Left lung (tissue), 10 donors: ENCODE results near the gene TRPM3. TPM values are rescaled to one million over a fixed set of nuclear protein-coding genes. Genes with fewer than 3 reads are reported as not detected.

ENCODE experiments used
- ATAC-seq: fragments of 200-7000 bp; cut with Tn5 transposase; one replicate; pipeline ENCODE4 v1.9.1; 2020; ENCODE audit warnings: moderate library complexity
- DNase-seq, 4 donors: peaks; one replicate each; pipeline ENCODE4 v3.0.0-alpha.2; 2013 to 2020
- H3K27ac ChIP-seq, 2 donors: fragments of 200-600 bp; sonication (generic) in 1 of 2; one replicate each; pipeline versions ENCODE4 v1.5.0 to v1.8.0; 2020 to 2021
- H3K27me3 ChIP-seq, 2 donors: fragments of 200-600 bp; sonication (generic) in 1 of 2; one replicate each; pipeline versions ENCODE4 v1.5.0 to v1.8.0; 2020 to 2021
- H3K36me3 ChIP-seq, 2 donors: fragments of 200-600 bp; sonication (generic) in 1 of 2; one replicate each; pipeline versions ENCODE4 v1.5.0 to v1.8.0; 2020 to 2021
- H3K4me1 ChIP-seq, 2 donors: fragments of 200-600 bp; one replicate each; pipeline ENCODE4 v1.8.0; 2021
- H3K4me3 ChIP-seq, 2 donors: fragments of 200-600 bp; sonication (generic) in 1 of 2; one replicate each; pipeline versions ENCODE4 v1.5.0 to v1.8.0; 2020 to 2021; ENCODE audit warnings: mild to moderate bottlenecking in 1 of 2
- H3K9me3 ChIP-seq, 2 donors: fragments of 200-600 bp; sonication (generic) in 1 of 2; one replicate each; pipeline versions ENCODE4 v1.5.0 to v1.8.0; 2020 to 2021
- intact Hi-C, 2 donors: fragments of 100-400 bp; cut with DNase I; formaldehyde crosslinking; loops; one replicate each; pipeline versions ENCODE4 v1.11.2 to v1.14.2; 2022
- polyA plus RNA-seq, 6 donors: library from polyadenylated mRNA; unstranded; fragments of 120-200 nt; gene quantifications; one replicate each; pipeline ENCODE4 v1.2.1, GENCODE V29; 2013; ENCODE audit not compliant: insufficient read length in 6 of 6
- total RNA-seq, 2 donors: library from RNA; stranded (reverse); fragmentation: NEBNext Ultra II Directional; extraction: Animal tissue kit (Norgen Biotek cat#: 25700); gene quantifications; one replicate each; pipeline ENCODE4 v1.2.1, GENCODE V29; 2021
- TF ChIP-seq, protein P1 (sequence below), 2 donors: fragments of 200-600 bp; sonication (generic) in 1 of 2; IDR thresholded peaks; one replicate each; pipeline versions ENCODE4 v1.5.0 to v1.8.0; 2021; ENCODE audit warnings: antibody characterized with exemption in 2 of 2
- donor health status: DM: no; HTN: yes; CAD: no.
- donor health status: DM: no; HTN: no; CAD: no.

The TRPM3 gene
- total and polyA plus RNA-seq, 8 donors: 0.17 to 2.1 (median 1.2) TPM

DNA sequence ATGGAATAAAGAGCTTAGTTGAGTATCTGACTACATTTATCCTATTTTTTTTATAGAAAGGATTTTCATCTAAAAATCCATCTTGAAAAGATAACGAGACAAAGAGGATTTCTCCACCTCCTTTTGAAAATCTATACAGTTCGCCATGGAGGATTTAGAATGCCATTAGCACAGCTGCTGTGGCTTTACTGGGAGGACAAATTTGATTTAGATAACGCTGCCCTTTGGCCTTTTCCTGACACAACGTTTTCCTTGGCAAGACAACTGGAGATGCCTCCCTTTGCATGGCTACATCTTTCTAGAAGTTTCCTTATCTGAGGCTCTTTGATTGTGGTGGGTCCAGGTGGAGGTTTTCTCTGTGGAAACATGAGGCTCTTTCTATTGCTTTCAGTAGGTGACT is 560.3 kb downstream of the TRPM3 start:
- no peaks in the 10 kb centered on the region for H3K36me3 ChIP-seq
- DNase-seq (no peak), ATAC-seq (no peak)
- no peak overlapping the region for H3K4me3 ChIP-seq
- H3K27me3 ChIP-seq: no peaks in the 10 kb centered on the region
- H3K9me3 ChIP-seq: no peaks in the 10 kb centered on the region
- H3K27ac ChIP-seq: peak overlapping the region; percentile 26 to 30
- TF ChIP-seq, protein P1, sequence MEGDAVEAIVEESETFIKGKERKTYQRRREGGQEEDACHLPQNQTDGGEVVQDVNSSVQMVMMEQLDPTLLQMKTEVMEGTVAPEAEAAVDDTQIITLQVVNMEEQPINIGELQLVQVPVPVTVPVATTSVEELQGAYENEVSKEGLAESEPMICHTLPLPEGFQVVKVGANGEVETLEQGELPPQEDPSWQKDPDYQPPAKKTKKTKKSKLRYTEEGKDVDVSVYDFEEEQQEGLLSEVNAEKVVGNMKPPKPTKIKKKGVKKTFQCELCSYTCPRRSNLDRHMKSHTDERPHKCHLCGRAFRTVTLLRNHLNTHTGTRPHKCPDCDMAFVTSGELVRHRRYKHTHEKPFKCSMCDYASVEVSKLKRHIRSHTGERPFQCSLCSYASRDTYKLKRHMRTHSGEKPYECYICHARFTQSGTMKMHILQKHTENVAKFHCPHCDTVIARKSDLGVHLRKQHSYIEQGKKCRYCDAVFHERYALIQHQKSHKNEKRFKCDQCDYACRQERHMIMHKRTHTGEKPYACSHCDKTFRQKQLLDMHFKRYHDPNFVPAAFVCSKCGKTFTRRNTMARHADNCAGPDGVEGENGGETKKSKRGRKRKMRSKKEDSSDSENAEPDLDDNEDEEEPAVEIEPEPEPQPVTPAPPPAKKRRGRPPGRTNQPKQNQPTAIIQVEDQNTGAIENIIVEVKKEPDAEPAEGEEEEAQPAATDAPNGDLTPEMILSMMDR (IDR thresholded peaks at IDR 0.05): no peak
- intact Hi-C loops: no loop called here
- peaks cover 14 to 28% of the 10 kb centered on the region in 2 donors for H3K4me1 ChIP-seq

DNA sequence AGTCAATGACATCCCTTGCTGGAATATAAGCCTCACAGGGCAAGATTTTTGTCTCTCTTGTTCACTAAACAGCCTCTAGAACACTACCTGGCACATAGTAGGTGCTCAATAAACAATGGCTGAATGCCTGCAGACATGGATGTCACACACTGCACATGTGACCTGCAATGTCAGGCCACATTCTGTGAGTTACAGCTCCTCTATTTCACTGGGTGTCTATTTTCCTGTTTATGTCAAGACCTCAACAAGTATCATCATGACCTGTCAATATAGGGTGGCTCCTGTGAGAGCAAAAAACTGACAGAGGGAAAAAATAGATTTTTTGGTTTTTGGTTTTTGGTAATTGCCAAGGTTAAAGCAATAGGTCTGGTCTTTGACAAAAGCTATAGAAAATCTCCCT is 562.3 kb downstream of the TRPM3 start:
- Histone ChIP-seq H3K27me3 (no peaks in the 10 kb centered on the region), H3K9me3 (no peaks in the 10 kb centered on the region), H3K27ac (no peak overlapping the region), H3K4me3 (no peak overlapping the region), H3K4me1 (peaks cover 16 to 29% of the 10 kb centered on the region in 2 donors), H3K36me3 (no peaks in the 10 kb centered on the region)
- DNase-seq (no peak), ATAC-seq (no peak)
- intact Hi-C loops: no loop called here
- TF ChIP-seq, protein P1 (IDR thresholded peaks at IDR 0.05): no peak

DNA sequence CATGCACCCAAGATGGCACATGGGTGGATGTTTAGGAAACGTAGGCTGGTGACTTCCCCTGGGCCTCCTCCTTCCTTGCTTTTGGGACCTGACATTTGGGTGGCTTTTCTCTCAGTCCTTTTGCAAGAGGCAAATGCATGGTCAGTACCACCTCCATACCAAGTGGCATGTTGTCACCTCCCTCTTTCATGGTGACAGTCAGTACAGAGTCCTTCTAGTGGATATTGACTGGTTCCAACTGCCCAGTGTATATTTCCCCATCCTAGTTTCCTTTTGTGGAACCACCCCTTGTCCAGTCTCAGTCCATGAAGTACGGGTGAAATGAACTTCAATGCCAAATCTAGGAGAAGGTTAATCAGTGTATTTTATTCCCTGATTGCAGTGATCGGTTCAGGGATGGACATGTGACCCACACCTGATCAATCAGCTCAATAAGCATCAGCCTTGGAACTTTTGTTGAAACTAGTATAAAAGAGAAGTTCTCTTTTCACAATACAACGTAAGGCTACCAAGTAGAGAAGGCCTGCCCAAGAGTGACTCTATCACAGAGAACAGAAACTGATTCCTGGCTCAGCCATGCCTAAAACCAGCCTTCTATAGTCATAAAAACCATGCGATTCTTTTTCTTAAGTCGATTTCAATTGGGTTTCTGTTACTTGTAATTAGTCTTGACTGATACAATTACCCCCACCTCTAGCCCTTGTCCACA is 563.6 kb downstream of the TRPM3 start:
- H3K4me3 ChIP-seq: no peak overlapping the region
- no peaks in the 10 kb centered on the region for H3K36me3 ChIP-seq
- intact Hi-C loops: no loop called here
- H3K9me3 ChIP-seq: no peaks in the 10 kb centered on the region
- peaks cover 14 to 26% of the 10 kb centered on the region in 2 donors for H3K4me1 ChIP-seq
- no peaks in the 10 kb centered on the region for H3K27me3 ChIP-seq
- DNase-seq (no peak), ATAC-seq (peak; percentile 6)
- TF ChIP-seq, protein P1 (IDR thresholded peaks at IDR 0.05): no peak
- no peak overlapping the region for H3K27ac ChIP-seq

DNA sequence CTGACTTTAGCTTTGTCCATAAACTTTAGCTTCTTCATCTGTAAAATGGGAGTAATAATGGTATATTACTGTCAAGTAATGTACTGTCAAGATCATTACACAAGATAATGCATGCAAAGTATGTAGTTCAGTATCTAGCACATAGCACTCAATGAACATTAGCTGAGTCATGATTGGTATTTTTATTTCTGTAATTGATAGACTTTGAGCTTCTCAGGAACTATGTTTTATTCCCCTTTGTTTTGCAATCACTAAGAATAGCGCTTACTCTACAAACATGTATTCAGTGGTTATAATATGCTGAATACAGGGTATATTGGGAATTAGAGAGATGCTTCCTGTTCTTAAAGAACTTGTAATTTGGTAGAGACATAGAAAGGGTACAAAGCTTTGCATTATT is 564.6 kb downstream of the TRPM3 start:
- Histone ChIP-seq H3K27me3 (no peaks in the 10 kb centered on the region), H3K4me3 (no peak overlapping the region), H3K9me3 (no peaks in the 10 kb centered on the region), H3K27ac (no peak overlapping the region), H3K4me1 (peaks cover 14 to 29% of the 10 kb centered on the region in 2 donors), H3K36me3 (no peaks in the 10 kb centered on the region)
- intact Hi-C loops: no loop called here
- DNase-seq (no peak), ATAC-seq (no peak)
- TF ChIP-seq, protein P1 (IDR thresholded peaks at IDR 0.05): no peak

DNA sequence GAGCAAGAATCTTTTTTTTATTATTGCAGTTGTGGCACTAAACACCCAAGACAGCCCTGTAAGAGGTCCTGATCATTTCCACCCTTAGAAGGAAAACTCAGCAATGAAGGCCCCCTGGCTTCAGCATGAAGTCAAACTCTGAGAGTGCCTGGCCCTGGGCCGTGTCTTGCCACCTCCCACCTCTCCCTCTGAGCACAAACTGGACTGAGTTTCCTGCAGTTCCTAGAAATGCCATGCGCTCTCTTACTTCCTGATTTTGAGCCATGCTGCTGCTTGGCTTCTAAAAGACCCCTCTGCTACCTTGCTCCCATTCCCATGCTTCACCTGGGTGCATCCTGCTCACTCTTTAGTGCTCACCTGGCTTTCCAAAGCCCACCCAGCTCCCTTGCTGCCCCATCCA is 566.5 kb downstream of the TRPM3 start:
- TF ChIP-seq, protein P1 (IDR thresholded peaks at IDR 0.05): no peak
- H3K36me3 ChIP-seq: no peaks in the 10 kb centered on the region
- ATAC-seq (peak; percentile 8), DNase-seq (no peak)
- intact Hi-C loops: no loop called here
- H3K4me1 ChIP-seq: peaks cover 14 to 41% of the 10 kb centered on the region in 2 donors
- no peaks in the 10 kb centered on the region for H3K9me3 ChIP-seq
- H3K27me3 ChIP-seq: no peaks in the 10 kb centered on the region
- peak overlapping the region; percentile 33 to 40 for H3K27ac ChIP-seq
- H3K4me3 ChIP-seq: no peak overlapping the region
